HepG2 (cell line): ENCODE data around the gene MSI2. TPM values are rescaled to one million over a fixed set of nuclear protein-coding genes. Genes with fewer than 3 reads are reported as not detected.

Source experiments
- KLF16 ChIP-seq, 2 experiments: sonication (generic) in 1 of 2; formaldehyde crosslinking in 1 of 2; IDR thresholded peaks; 2 replicates each; pipeline versions ENCODE4 v1.6.1 to v1.8.0; 2016 to 2023; ENCODE audit warnings: missing genetic modification reagents in 2 of 2, missing compliant biosample characterization in 1 of 2
- SAFB2 ChIP-seq: sonication (generic); formaldehyde crosslinking; IDR thresholded peaks from 2 replicates; pipeline ENCODE4 v1.5.1; 2020; ENCODE audit warnings: missing genetic modification reagents, low read depth, mild to moderate bottlenecking, borderline replicate concordance
- THYN1 ChIP-seq: sonication (generic); formaldehyde crosslinking; IDR thresholded peaks from 2 replicates; pipeline ENCODE4 v1.8.1; 2023; ENCODE audit warnings: low read depth, mild to moderate bottlenecking, moderate library complexity, missing genetic modification reagents, borderline replicate concordance
- WIZ ChIP-seq: sonication (generic); formaldehyde crosslinking; IDR thresholded peaks from 2 replicates; pipeline ENCODE4 v1.5.1; 2020; ENCODE audit warnings: mild to moderate bottlenecking, missing genetic modification reagents
- ZBTB7A ChIP-seq: sonication (generic); formaldehyde crosslinking; IDR thresholded peaks from 2 replicates; pipeline ENCODE4 v1.8.0; 2022; ENCODE audit warnings: mild to moderate bottlenecking, missing genetic modification reagents
- ZNF33B ChIP-seq: sonication (generic); formaldehyde crosslinking; IDR thresholded peaks from 2 replicates; pipeline ENCODE4 v1.5.1; 2020; ENCODE audit warnings: mild to moderate bottlenecking, missing genetic modification reagents
- ZNF558 ChIP-seq: sonication (generic); formaldehyde crosslinking; IDR thresholded peaks from 2 replicates; pipeline ENCODE4 v1.9.0; 2022; ENCODE audit warnings: mild to moderate bottlenecking, missing genetic modification reagents, borderline replicate concordance
- ZNF768 ChIP-seq: sonication (generic); formaldehyde crosslinking; IDR thresholded peaks from 2 replicates; pipeline ENCODE4 v1.4.0; 2020; ENCODE audit warnings: missing genetic modification reagents
- ZNF883 ChIP-seq: sonication (generic); formaldehyde crosslinking; IDR thresholded peaks from 2 replicates; pipeline ENCODE4 v1.5.1; 2020; ENCODE audit warnings: mild to moderate bottlenecking, missing genetic modification reagents; ENCODE audit errors: not compliant biosample characterization
- polyA plus RNA-seq, 8 experiments: library from polyadenylated mRNA; depleted of rRNA in 3 of 8; stranded (reverse) in 7 of 8; unstranded in 1 of 8; fragments of >200 nt; fragmentation: Illumina TruSeq in 4 of 8; extraction: Trizol in 4 of 8; gene quantifications; 2 replicates each; pipeline versions ENCODE4 v1.2.1 to v1.2.3, GENCODE V29; 2011 to 2016; ENCODE audit warnings: low read depth in 4 of 8, missing spikeins in 1 of 8, mixed read lengths in 1 of 8; ENCODE audit not compliant: insufficient read depth in 1 of 8
- total RNA-seq, 5 experiments: library from RNA; depleted of rRNA; stranded (reverse); fragments of >200 nt; fragmentation: Illumina TruSeq; extraction: Trizol; gene quantifications; 2 replicates each; pipeline ENCODE4 v1.2.3, GENCODE V29; 2016; ENCODE audit warnings: low read depth in 1 of 5
- TF ChIP-seq, protein P1 (sequence below): sonication (generic); formaldehyde crosslinking; IDR thresholded peaks from 2 replicates; pipeline ENCODE4 v1.5.1; 2020; ENCODE audit warnings: mild to moderate bottlenecking, missing genetic modification reagents, moderate library complexity
- TF ChIP-seq, protein P2 (sequence below): sonication (generic); formaldehyde crosslinking; IDR thresholded peaks from 2 replicates; pipeline ENCODE4 v1.5.1; 2020; ENCODE audit warnings: mild to moderate bottlenecking, missing genetic modification reagents, borderline replicate concordance
- TF ChIP-seq, protein P3 (sequence below): sonication (generic); formaldehyde crosslinking; IDR thresholded peaks from 2 replicates; pipeline ENCODE4 v1.5.0; 2020; ENCODE audit warnings: mild to moderate bottlenecking, missing genetic modification reagents, borderline replicate concordance
- TF ChIP-seq, protein P4 (sequence below): IDR thresholded peaks from 2 replicates; pipeline ENCODE4 v1.6.1; 2016; ENCODE audit warnings: low read depth, control low read depth

The MSI2 gene
- total and polyA plus RNA-seq, 2 of the 13 experiments (the other 11 are each of a cell fraction or from before 2014, with no cell fraction given) = 77.5 to 78.4 TPM

DNA sequence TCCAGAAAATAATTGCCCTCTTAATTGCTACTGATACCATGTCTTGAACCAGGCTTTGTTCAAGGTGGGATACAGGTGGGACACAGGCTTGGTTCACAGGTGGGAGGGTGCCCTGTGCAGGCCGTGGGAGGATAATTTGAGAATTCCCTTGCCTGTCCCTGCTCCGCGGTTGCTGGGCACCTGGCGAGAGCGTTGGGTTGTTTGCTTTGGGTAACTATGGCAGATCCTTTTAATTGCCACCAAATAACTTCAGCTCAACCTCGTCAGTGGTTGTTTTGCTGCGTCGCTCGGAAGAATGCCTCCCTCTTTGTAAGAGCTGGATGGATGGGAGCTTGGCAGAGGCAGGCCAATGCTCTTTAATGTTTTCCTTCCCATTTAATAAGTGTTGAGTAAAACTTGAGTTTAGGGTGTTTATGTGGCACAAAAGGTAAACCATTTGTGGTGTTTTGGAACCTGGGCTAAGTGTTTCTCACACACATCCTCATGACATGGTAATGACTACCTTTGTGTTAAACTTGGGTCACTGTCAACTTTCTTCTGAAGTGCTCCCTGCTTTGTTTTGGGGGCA lies 202.5 kb downstream of the MSI2 start (continued):
- TF ChIP-seq ZNF768 (CRISPR knock-in tag) (no peak), KLF16 (CRISPR knock-in tag; IDR thresholded peaks at IDR 0.05) (peak in 1 of 2 experiments; percentile 25; a peak in 1 of 4 replicates), SAFB2 (peak; percentile 27; the same call in 1 of the 2 replicates), ZNF558 (CRISPR knock-in tag) (0 out of 2 replicates have a peak, but pooled peaks have one; percentile 53), ZNF883 (CRISPR knock-in tag) (no peak), WIZ (CRISPR knock-in tag) (0 out of 2 replicates have a peak, but pooled peaks have one; percentile 60), ZNF33B (no peak), THYN1 (no peak), ZBTB7A (no peak)
- TF ChIP-seq, protein P1, sequence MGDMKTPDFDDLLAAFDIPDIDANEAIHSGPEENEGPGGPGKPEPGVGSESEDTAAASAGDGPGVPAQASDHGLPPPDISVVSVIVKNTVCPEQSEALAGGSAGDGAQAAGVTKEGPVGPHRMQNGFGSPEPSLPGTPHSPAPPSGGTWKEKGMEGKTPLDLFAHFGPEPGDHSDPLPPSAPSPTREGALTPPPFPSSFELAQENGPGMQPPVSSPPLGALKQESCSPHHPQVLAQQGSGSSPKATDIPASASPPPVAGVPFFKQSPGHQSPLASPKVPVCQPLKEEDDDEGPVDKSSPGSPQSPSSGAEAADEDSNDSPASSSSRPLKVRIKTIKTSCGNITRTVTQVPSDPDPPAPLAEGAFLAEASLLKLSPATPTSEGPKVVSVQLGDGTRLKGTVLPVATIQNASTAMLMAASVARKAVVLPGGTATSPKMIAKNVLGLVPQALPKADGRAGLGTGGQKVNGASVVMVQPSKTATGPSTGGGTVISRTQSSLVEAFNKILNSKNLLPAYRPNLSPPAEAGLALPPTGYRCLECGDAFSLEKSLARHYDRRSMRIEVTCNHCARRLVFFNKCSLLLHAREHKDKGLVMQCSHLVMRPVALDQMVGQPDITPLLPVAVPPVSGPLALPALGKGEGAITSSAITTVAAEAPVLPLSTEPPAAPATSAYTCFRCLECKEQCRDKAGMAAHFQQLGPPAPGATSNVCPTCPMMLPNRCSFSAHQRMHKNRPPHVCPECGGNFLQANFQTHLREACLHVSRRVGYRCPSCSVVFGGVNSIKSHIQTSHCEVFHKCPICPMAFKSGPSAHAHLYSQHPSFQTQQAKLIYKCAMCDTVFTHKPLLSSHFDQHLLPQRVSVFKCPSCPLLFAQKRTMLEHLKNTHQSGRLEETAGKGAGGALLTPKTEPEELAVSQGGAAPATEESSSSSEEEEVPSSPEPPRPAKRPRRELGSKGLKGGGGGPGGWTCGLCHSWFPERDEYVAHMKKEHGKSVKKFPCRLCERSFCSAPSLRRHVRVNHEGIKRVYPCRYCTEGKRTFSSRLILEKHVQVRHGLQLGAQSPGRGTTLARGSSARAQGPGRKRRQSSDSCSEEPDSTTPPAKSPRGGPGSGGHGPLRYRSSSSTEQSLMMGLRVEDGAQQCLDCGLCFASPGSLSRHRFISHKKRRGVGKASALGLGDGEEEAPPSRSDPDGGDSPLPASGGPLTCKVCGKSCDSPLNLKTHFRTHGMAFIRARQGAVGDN = peak; percentile 40
- TF ChIP-seq, protein P2, sequence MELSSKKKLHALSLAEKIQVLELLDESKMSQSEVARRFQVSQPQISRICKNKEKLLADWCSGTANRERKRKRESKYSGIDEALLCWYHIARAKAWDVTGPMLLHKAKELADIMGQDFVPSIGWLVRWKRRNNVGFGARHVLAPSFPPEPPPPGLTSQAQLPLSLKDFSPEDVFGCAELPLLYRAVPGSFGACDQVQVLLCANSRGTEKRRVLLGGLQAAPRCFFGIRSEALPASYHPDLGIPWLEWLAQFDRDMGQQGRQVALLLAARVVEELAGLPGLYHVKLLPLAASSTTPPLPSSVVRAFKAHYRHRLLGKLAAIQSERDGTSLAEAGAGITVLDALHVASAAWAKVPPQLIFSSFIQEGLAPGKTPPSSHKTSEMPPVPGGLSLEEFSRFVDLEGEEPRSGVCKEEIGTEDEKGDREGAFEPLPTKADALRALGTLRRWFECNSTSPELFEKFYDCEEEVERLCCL (CRISPR knock-in tag) = no peak; the same call in 1 of the 2 replicates
- TF ChIP-seq, protein P3, sequence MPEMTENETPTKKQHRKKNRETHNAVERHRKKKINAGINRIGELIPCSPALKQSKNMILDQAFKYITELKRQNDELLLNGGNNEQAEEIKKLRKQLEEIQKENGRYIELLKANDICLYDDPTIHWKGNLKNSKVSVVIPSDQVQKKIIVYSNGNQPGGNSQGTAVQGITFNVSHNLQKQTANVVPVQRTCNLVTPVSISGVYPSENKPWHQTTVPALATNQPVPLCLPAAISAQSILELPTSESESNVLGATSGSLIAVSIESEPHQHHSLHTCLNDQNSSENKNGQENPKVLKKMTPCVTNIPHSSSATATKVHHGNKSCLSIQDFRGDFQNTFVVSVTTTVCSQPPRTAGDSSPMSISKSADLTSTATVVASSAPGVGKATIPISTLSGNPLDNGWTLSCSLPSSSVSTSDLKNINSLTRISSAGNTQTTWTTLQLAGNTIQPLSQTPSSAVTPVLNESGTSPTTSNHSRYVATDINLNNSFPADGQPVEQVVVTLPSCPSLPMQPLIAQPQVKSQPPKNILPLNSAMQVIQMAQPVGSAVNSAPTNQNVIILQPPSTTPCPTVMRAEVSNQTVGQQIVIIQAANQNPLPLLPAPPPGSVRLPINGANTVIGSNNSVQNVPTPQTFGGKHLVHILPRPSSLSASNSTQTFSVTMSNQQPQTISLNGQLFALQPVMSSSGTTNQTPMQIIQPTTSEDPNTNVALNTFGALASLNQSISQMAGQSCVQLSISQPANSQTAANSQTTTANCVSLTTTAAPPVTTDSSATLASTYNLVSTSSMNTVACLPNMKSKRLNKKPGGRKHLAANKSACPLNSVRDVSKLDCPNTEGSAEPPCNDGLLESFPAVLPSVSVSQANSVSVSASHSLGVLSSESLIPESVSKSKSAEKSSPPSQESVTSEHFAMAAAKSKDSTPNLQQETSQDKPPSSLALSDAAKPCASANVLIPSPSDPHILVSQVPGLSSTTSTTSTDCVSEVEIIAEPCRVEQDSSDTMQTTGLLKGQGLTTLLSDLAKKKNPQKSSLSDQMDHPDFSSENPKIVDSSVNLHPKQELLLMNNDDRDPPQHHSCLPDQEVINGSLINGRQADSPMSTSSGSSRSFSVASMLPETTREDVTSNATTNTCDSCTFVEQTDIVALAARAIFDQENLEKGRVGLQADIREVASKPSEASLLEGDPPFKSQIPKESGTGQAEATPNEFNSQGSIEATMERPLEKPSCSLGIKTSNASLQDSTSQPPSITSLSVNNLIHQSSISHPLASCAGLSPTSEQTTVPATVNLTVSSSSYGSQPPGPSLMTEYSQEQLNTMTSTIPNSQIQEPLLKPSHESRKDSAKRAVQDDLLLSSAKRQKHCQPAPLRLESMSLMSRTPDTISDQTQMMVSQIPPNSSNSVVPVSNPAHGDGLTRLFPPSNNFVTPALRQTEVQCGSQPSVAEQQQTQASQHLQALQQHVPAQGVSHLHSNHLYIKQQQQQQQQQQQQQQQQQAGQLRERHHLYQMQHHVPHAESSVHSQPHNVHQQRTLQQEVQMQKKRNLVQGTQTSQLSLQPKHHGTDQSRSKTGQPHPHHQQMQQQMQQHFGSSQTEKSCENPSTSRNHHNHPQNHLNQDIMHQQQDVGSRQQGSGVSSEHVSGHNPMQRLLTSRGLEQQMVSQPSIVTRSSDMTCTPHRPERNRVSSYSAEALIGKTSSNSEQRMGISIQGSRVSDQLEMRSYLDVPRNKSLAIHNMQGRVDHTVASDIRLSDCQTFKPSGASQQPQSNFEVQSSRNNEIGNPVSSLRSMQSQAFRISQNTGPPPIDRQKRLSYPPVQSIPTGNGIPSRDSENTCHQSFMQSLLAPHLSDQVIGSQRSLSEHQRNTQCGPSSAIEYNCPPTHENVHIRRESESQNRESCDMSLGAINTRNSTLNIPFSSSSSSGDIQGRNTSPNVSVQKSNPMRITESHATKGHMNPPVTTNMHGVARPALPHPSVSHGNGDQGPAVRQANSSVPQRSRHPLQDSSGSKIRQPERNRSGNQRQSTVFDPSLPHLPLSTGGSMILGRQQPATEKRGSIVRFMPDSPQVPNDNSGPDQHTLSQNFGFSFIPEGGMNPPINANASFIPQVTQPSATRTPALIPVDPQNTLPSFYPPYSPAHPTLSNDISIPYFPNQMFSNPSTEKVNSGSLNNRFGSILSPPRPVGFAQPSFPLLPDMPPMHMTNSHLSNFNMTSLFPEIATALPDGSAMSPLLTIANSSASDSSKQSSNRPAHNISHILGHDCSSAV (CRISPR knock-in tag) = no peak
- TF ChIP-seq, protein P4, sequence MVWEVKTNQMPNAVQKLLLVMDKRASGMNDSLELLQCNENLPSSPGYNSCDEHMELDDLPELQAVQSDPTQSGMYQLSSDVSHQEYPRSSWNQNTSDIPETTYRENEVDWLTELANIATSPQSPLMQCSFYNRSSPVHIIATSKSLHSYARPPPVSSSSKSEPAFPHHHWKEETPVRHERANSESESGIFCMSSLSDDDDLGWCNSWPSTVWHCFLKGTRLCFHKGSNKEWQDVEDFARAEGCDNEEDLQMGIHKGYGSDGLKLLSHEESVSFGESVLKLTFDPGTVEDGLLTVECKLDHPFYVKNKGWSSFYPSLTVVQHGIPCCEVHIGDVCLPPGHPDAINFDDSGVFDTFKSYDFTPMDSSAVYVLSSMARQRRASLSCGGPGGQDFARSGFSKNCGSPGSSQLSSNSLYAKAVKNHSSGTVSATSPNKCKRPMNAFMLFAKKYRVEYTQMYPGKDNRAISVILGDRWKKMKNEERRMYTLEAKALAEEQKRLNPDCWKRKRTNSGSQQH (CRISPR knock-in tag) = 0 out of 2 replicates have a peak, but pooled peaks have one; percentile 50
